ENCODE results near the gene CAPN1.

GRCh38 chr11:65211293-65212105, 29.8 kb downstream of the CAPN1 start:
- TF ChIP-seq ZNF3 (CRISPR knock-in tag; IDR thresholded peaks at IDR 0.05): no peak
- no peak for TF ChIP-seq PREB (CRISPR knock-in tag; IDR thresholded peaks at IDR 0.05)
- no peak for TF ChIP-seq MIER1 (IDR thresholded peaks at IDR 0.05; ENCODE audit: low read depth)
- TF ChIP-seq ZNF785 (CRISPR knock-in tag; IDR thresholded peaks at IDR 0.05): no peak
- no peak for TF ChIP-seq PHF20 (IDR thresholded peaks at IDR 0.05; ENCODE audit: partially characterized antibody)
- TF ChIP-seq RBBP5 (IDR thresholded peaks at IDR 0.05; ENCODE audit: borderline replicate concordance, insufficient read depth, low read length, poor library complexity, severe bottlenecking): no peak
- TF ChIP-seq ZNF766 (CRISPR knock-in tag; conservative IDR thresholded peaks at IDR 0.05): no peak
- TF ChIP-seq ZFP30 (CRISPR knock-in tag; IDR thresholded peaks at IDR 0.05; ENCODE audit: borderline replicate concordance): no peak
- no peak for TF ChIP-seq POLR2A (conservative IDR thresholded peaks at IDR 0.05)
- TF ChIP-seq CTCF (IDR thresholded peaks at IDR 0.05 in 2 of 3, conservative IDR thresholded peaks at IDR 0.05 in 1 of 3; ENCODE audit: insufficient read depth in 2 of 3, low read depth in 1 of 3, low read length in 3 of 3): no peak
- no peak for TF ChIP-seq NR2C2 (CRISPR knock-in tag; IDR thresholded peaks at IDR 0.05)
- no peak for TF ChIP-seq NR2C2 (tag; IDR thresholded peaks at IDR 0.05)
- TF ChIP-seq CEBPB (tag; IDR thresholded peaks at IDR 0.05): no peak
- TF ChIP-seq CREB5 (CRISPR knock-in tag; IDR thresholded peaks at IDR 0.05): no peak

Data from K562 (cell line).